GM12865 (cell line): ENCODE data around the gene OLFM1.

Experiments used
- DNase-seq: peaks from one replicate; pipeline ENCODE4 v3.0.0; 2010; ENCODE audit warnings: low read depth
- H3K4me3 ChIP-seq: 2 replicates; pipeline ENCODE4 v1.5.1; 2011; ENCODE audit warnings: mild to moderate bottlenecking, low read depth, low read length, control low read depth
- CTCF ChIP-seq: IDR thresholded peaks from 2 replicates; pipeline ENCODE4 v1.5.1; 2011; ENCODE audit warnings: low read length, control low read depth, low read depth, inconsistent platforms; ENCODE audit not compliant: insufficient read depth; ENCODE audit errors: missing control alignments

Gene OLFM1

DNA sequence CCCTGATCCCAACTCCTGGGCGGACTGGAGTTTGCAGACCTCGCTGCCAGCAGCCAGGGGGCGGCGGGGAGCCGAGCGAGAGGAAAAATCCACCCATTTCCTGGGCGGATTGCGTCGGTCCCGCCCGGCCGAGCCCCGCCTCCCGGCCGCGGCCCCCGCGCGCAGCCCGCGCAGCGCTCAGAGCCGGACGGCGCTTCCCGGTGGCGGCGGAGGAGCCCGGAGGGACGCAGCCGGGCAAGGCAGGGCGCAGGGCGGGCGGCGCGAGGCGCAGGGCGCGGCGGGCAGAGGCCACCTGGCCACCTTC is at the start of gene OLFM1:
TSS of gene OLFM1 (plus strand) at position 180 of the 304 bp plus-strand sequence. CDS start 322 bp downstream, outside the sequence.
- H3K4me3 ChIP-seq = no peak within 1 kb of the TSS
- DNase-seq = peak; percentile 9
- no peak for TF ChIP-seq CTCF

DNA sequence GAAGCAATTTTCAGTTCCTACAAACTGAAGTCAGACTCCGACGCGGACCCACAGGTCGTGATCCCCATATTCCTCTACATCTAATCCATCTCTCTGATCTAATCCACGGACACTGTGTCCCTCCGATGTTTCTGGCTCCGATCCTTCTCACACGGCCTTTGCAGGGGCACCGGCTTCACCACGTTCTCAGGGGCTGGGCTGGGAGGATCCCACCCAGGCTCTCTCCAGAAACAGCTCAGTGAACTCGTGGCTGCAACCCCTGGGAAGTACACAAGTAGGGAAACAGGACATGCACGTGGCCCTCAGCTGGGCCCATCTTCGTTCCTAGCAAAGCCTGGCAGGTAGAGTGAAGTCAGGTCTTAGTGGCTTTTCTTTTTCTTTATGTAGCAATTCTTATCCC is 49.1 kb upstream of the OLFM1 start:
- DNase-seq = no peak
- no peak for TF ChIP-seq CTCF
- no peak overlapping the region for H3K4me3 ChIP-seq

DNA sequence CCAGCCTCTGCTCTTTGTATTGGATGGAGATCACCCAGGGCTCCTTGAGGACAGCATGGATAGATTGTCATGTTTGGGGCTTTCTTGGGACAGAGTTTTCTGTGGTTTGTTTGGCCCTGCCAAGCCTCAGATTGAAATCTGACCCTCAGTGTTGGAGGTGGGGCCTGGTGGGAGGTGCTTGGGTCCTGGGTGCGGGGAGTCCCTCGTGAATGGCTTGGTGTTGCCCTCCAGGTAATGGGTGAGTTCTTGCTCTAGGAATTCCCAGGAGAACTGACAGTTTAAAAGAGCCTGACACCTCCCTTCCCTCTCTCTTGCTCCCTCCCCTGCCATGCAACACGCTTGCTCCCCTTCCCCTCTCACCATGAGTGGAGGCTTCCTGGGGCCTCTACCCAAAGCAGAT is 48.6 kb upstream of the OLFM1 start:
- DNase-seq = no peak

GRCh38 chr9:135039266-135039870 is 48.1 kb upstream of the OLFM1 start:
- no peak for DNase-seq
- H3K4me3 ChIP-seq = no peak overlapping the region
- TF ChIP-seq CTCF = no peak

More for the DNA sequence above, 48.6 kb upstream of the OLFM1 start:
- no peak overlapping the region for H3K4me3 ChIP-seq
- TF ChIP-seq CTCF = no peak

DNA sequence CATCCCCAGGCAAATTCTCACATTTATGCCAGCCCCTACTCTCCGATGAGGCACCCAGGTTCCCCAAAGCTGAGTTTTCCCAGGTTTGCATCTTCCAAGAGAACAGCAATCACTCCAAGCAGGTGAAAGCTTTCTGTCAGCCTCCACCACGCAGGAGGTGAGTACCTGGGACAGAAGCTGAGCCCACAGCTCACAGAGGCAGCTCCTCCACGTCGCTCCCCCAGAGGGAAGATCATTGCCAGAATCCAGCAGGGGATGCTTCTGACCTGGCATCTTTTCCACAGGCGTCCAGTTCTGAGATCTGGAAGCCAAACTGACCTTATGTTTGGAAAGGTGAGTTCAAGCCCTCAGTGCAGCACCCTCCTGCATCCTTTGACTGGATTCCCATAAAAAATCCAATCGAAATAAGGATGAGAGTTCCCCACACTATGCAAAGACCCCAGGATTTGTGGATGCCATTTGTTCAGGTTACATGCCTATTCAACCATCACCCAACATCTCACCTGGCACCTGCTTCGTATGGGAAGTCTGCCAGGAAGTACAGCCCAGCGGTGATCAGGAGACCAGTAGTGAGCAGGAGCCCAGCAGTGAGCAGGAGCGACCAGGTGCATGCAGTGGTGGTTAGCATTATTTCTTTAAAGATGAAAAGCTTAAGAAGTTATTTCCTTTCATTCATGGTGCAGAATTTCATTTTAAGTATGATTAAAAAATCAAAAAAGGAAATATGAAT is 47.4 kb upstream of the OLFM1 start:
- no peak for TF ChIP-seq CTCF
- H3K4me3 ChIP-seq = no peak overlapping the region
- DNase-seq = no peak

- no peak for DNase-seq
Observed at GRCh38 chr9:135040892-135041291, 46.6 kb upstream of the OLFM1 start.

More at GRCh38 chr9:135040892-135041291, 46.6 kb upstream of the OLFM1 start:
- no peak for TF ChIP-seq CTCF
- H3K4me3 ChIP-seq = no peak overlapping the region
